HepG2 (cell line): ENCODE results near the gene GRIN2C. TPM values are rescaled to one million over a fixed set of nuclear protein-coding genes. Genes with fewer than 3 reads are reported as not detected.

ENCODE experiments used
- ARHGAP35 ChIP-seq: sonication (generic); formaldehyde crosslinking; IDR thresholded peaks from 2 replicates; pipeline ENCODE4 v1.9.0; 2022; ENCODE audit warnings: mild to moderate bottlenecking, inconsistent platforms, moderate library complexity, missing genetic modification reagents, borderline replicate concordance
- DMAP1 ChIP-seq: IDR thresholded peaks from 2 replicates; pipeline ENCODE4 v1.6.1; 2016
- FIP1L1 ChIP-seq: fragments of 200-400 bp; formaldehyde crosslinking; IDR thresholded peaks from 2 replicates; pipeline ENCODE4 v1.6.1; 2018; ENCODE audit warnings: low read depth, mild to moderate bottlenecking, low read length, moderate library complexity, borderline replicate concordance; ENCODE audit not compliant: insufficient read depth
- GRHL1 ChIP-seq: sonication (generic); formaldehyde crosslinking; conservative IDR thresholded peaks from 2 replicates; pipeline ENCODE4 v1.8.0; 2022; ENCODE audit warnings: missing genetic modification reagents
- MTA1 ChIP-seq: sonication (generic); formaldehyde crosslinking; IDR thresholded peaks from 2 replicates; pipeline ENCODE4 v1.4.0; 2020; ENCODE audit warnings: missing genetic modification reagents, mild to moderate bottlenecking, borderline replicate concordance
- MXD3 ChIP-seq: IDR thresholded peaks from 2 replicates; pipeline ENCODE4 v1.6.1; 2016; ENCODE audit warnings: mild to moderate bottlenecking, missing biosample characterization, missing genetic modification reagents
- PATZ1 ChIP-seq: sonication (generic); formaldehyde crosslinking; IDR thresholded peaks from 2 replicates; pipeline ENCODE4 v1.4.0; 2020; ENCODE audit warnings: missing genetic modification reagents
- SP4 ChIP-seq: sonication (generic); formaldehyde crosslinking; IDR thresholded peaks from 2 replicates; pipeline ENCODE4 v1.8.1; 2023; ENCODE audit warnings: mild to moderate bottlenecking, missing genetic modification reagents
- U2AF2 ChIP-seq: fragments of 200-400 bp; formaldehyde crosslinking; IDR thresholded peaks from 2 replicates; pipeline ENCODE4 v1.6.1; 2017; ENCODE audit warnings: low read depth, mild to moderate bottlenecking, low read length
- YEATS4 ChIP-seq: sonication (generic); formaldehyde crosslinking; IDR thresholded peaks from 2 replicates; pipeline ENCODE4 v1.4.0; 2020; ENCODE audit warnings: missing genetic modification reagents, borderline replicate concordance
- ZFX ChIP-seq: sonication (generic); formaldehyde crosslinking; IDR thresholded peaks from 2 replicates; pipeline ENCODE4 v1.4.0; 2020; ENCODE audit warnings: mild to moderate bottlenecking, low read depth, missing genetic modification reagents, moderate library complexity
- ZFY ChIP-seq: sonication (generic); formaldehyde crosslinking; IDR thresholded peaks from 2 replicates; pipeline ENCODE4 v1.4.0; 2020; ENCODE audit warnings: missing genetic modification reagents
- ZNF101 ChIP-seq: sonication (generic); formaldehyde crosslinking; IDR thresholded peaks from 2 replicates; pipeline ENCODE4 v1.4.0; 2020; ENCODE audit warnings: mild to moderate bottlenecking, low read depth, missing genetic modification reagents, borderline replicate concordance
- ZNF414 ChIP-seq: sonication (generic); formaldehyde crosslinking; IDR thresholded peaks from 2 replicates; pipeline ENCODE4 v1.5.0; 2020; ENCODE audit warnings: missing genetic modification reagents
- ZNF572 ChIP-seq: sonication (generic); formaldehyde crosslinking; IDR thresholded peaks from 2 replicates; pipeline ENCODE4 v1.5.1; 2020; ENCODE audit warnings: mild to moderate bottlenecking, missing genetic modification reagents
- ZNF577 ChIP-seq: sonication (generic); formaldehyde crosslinking; IDR thresholded peaks from 2 replicates; pipeline ENCODE4 v1.4.0; 2020; ENCODE audit warnings: mild to moderate bottlenecking, low read depth, missing genetic modification reagents, borderline replicate concordance
- ZNF614 ChIP-seq: IDR thresholded peaks from 2 replicates; pipeline ENCODE4 v1.6.1; 2018; ENCODE audit warnings: missing biosample characterization, missing genetic modification reagents, inconsistent platforms, borderline replicate concordance
- ZNF644 ChIP-seq: IDR thresholded peaks from 2 replicates; pipeline ENCODE4 v1.6.1; 2016; ENCODE audit warnings: low read depth
- ZNF646 ChIP-seq: sonication (generic); formaldehyde crosslinking; IDR thresholded peaks from 2 replicates; pipeline ENCODE4 v1.9.0; 2021; ENCODE audit warnings: mild to moderate bottlenecking, missing genetic modification reagents
- ZNF7 ChIP-seq: IDR thresholded peaks from 2 replicates; pipeline ENCODE4 v1.6.1; 2016; ENCODE audit warnings: missing biosample characterization, missing genetic modification reagents
- polyA plus RNA-seq, 8 experiments: library from polyadenylated mRNA; depleted of rRNA in 3 of 8; stranded (reverse) in 7 of 8; unstranded in 1 of 8; fragments of >200 nt; fragmentation: Illumina TruSeq in 4 of 8; extraction: Trizol in 4 of 8; gene quantifications; 2 replicates each; pipeline versions ENCODE4 v1.2.1 to v1.2.3, GENCODE V29; 2011 to 2016; ENCODE audit warnings: low read depth in 4 of 8, missing spikeins in 1 of 8, mixed read lengths in 1 of 8; ENCODE audit not compliant: insufficient read depth in 1 of 8
- total RNA-seq, 5 experiments: library from RNA; depleted of rRNA; stranded (reverse); fragments of >200 nt; fragmentation: Illumina TruSeq; extraction: Trizol; gene quantifications; 2 replicates each; pipeline ENCODE4 v1.2.3, GENCODE V29; 2016; ENCODE audit warnings: low read depth in 1 of 5

The GRIN2C gene
- total and polyA plus RNA-seq, 2 of the 13 experiments (the other 11 are each of a cell fraction or from before 2014, with no cell fraction given), result 0.03 to 0.11 TPM

GRCh38 chr17:74870512-74870911 lies 10.8 kb upstream of the GRIN2C start (continued):
- TF ChIP-seq U2AF2, result no peak
- no peak for TF ChIP-seq MTA1 (CRISPR knock-in tag)
- TF ChIP-seq ZNF646 (CRISPR knock-in tag), result no peak
- peak; percentile 82 for TF ChIP-seq PATZ1 (CRISPR knock-in tag)
- TF ChIP-seq ZNF101 (CRISPR knock-in tag), result no peak
- TF ChIP-seq SP4 (CRISPR knock-in tag), result no peak
- no peak for TF ChIP-seq ARHGAP35 (CRISPR knock-in tag)
- TF ChIP-seq ZFX (CRISPR knock-in tag), result peak; percentile 42; the same call in 1 of the 2 replicates
- no peak for TF ChIP-seq ZNF414 (CRISPR knock-in tag)
- TF ChIP-seq ZNF572 (CRISPR knock-in tag), result no peak
- no peak for TF ChIP-seq ZFY (CRISPR knock-in tag)
- no peak for TF ChIP-seq ZNF7 (CRISPR knock-in tag)
- no peak for TF ChIP-seq ZNF644 (CRISPR knock-in tag)
- 0 out of 2 replicates have a peak, but pooled peaks have one; percentile 30 for TF ChIP-seq DMAP1 (CRISPR knock-in tag)
- no peak for TF ChIP-seq ZNF614
- TF ChIP-seq ZNF577 (CRISPR knock-in tag), result no peak
- TF ChIP-seq GRHL1 (CRISPR knock-in tag), result no peak
- TF ChIP-seq MXD3 (CRISPR knock-in tag), result no peak
- TF ChIP-seq YEATS4 (CRISPR knock-in tag), result no peak
- TF ChIP-seq FIP1L1, result no peak
